H9 (cell line): ENCODE data around the gene DLX2. TPM values are rescaled to one million over a fixed set of nuclear protein-coding genes. Genes with fewer than 3 reads are reported as not detected.

ENCODE experiments used
- DNase-seq: peaks from one replicate; pipeline ENCODE4 v3.0.0-alpha.2; 2017
- H2AFZ ChIP-seq: one replicate; pipeline ENCODE4 v1.6.1; 2013; ENCODE audit warnings: mild to moderate bottlenecking, low read length, control low read depth, moderate library complexity
- H2AK5ac ChIP-seq: 2 replicates; pipeline ENCODE4 v1.6.1; 2013; ENCODE audit warnings: low read length, control low read depth, mixed read lengths; ENCODE audit not compliant: insufficient read length
- H2BK120ac ChIP-seq: one replicate; pipeline ENCODE4 v1.6.1; 2013; ENCODE audit warnings: low read depth, mild to moderate bottlenecking, low read length, control low read depth, inconsistent platforms; ENCODE audit not compliant: poor library complexity, severe bottlenecking
- H2BK12ac ChIP-seq: 2 replicates; pipeline ENCODE4 v1.6.1; 2013; ENCODE audit warnings: low read length, control low read depth, mixed read lengths, low read depth; ENCODE audit not compliant: insufficient read length
- H2BK15ac ChIP-seq: 2 replicates; pipeline ENCODE4 v1.6.1; 2013; ENCODE audit warnings: low read depth, low read length, control low read depth
- H2BK20ac ChIP-seq: one replicate; pipeline ENCODE4 v1.6.1; 2013; ENCODE audit warnings: low read depth, mild to moderate bottlenecking, low read length, control low read depth, inconsistent platforms; ENCODE audit not compliant: poor library complexity, severe bottlenecking
- H2BK5ac ChIP-seq: 2 replicates; pipeline ENCODE4 v1.6.1; 2013; ENCODE audit warnings: low read length, control low read depth, mixed read lengths; ENCODE audit not compliant: insufficient read length
- H3K14ac ChIP-seq: 2 replicates; pipeline ENCODE4 v1.6.1; 2013; ENCODE audit warnings: low read length, control low read depth; ENCODE audit not compliant: insufficient read depth
- H3K18ac ChIP-seq: 2 replicates; pipeline ENCODE4 v1.6.1; 2013; ENCODE audit warnings: low read depth, mild to moderate bottlenecking, mixed read lengths, low read length, control low read depth; ENCODE audit not compliant: insufficient read length
- H3K23ac ChIP-seq: 2 replicates; pipeline ENCODE4 v1.6.1; 2013; ENCODE audit warnings: low read length, control low read depth, mixed read lengths, low read depth; ENCODE audit not compliant: insufficient read length
- H3K23me2 ChIP-seq: 2 replicates; pipeline ENCODE4 v1.6.1; 2013; ENCODE audit warnings: low read depth, mild to moderate bottlenecking, mixed read lengths, low read length, control low read depth; ENCODE audit not compliant: insufficient read length, poor library complexity, severe bottlenecking
- H3K27ac ChIP-seq: 2 replicates; pipeline ENCODE4 v1.5.1; 2013; ENCODE audit warnings: low read length, control low read depth, mixed read lengths, low read depth; ENCODE audit not compliant: insufficient read length
- H3K27me3 ChIP-seq: 2 replicates; pipeline ENCODE4 v1.6.1; 2013; ENCODE audit warnings: low read length, control low read depth, inconsistent platforms; ENCODE audit not compliant: insufficient read depth
- H3K4ac ChIP-seq: 2 replicates; pipeline ENCODE4 v1.6.1; 2013; ENCODE audit warnings: low read depth, mild to moderate bottlenecking, control low read depth, inconsistent platforms, low read length, moderate library complexity
- H3K4me1 ChIP-seq: 2 replicates; pipeline ENCODE4 v1.6.1; 2013; ENCODE audit warnings: low read length, control low read depth, inconsistent platforms; ENCODE audit not compliant: insufficient read depth
- H3K4me2 ChIP-seq: 2 replicates; pipeline ENCODE4 v1.6.1; 2013; ENCODE audit warnings: low read length, control low read depth, mixed read lengths; ENCODE audit not compliant: insufficient read length, insufficient read depth
- H3K56ac ChIP-seq: 2 replicates; pipeline ENCODE4 v1.6.1; 2013; ENCODE audit warnings: low read depth, mild to moderate bottlenecking, mixed read lengths, low read length, control low read depth; ENCODE audit not compliant: insufficient read length
- H3K79me1 ChIP-seq: 2 replicates; pipeline ENCODE4 v1.6.1; 2013; ENCODE audit warnings: low read depth, mild to moderate bottlenecking, moderate library complexity, low read length, control low read depth, inconsistent platforms; ENCODE audit not compliant: insufficient read depth, poor library complexity, severe bottlenecking
- H3K79me2 ChIP-seq: 2 replicates; pipeline ENCODE4 v1.6.1; 2013; ENCODE audit warnings: low read length, control low read depth, inconsistent platforms; ENCODE audit not compliant: insufficient read depth
- H3K9ac ChIP-seq: 2 replicates; pipeline ENCODE4 v1.6.1; 2013; ENCODE audit warnings: low read length, control low read depth, mixed read lengths; ENCODE audit not compliant: insufficient read length; ENCODE audit errors: extremely low read depth
- H3K9me3 ChIP-seq: one replicate; pipeline ENCODE4 v1.6.1; 2013; ENCODE audit warnings: low read depth, low read length, inconsistent platforms; ENCODE audit not compliant: control insufficient read depth
- H3T11ph ChIP-seq: one replicate; pipeline ENCODE4 v1.6.1; 2013; ENCODE audit warnings: mild to moderate bottlenecking, low read length, control low read depth, inconsistent platforms
- H4K20me1 ChIP-seq: one replicate; pipeline ENCODE4 v1.6.1; 2013; ENCODE audit not compliant: control insufficient read depth, insufficient read length, insufficient read depth
- H4K5ac ChIP-seq: 2 replicates; pipeline ENCODE4 v1.6.1; 2013; ENCODE audit warnings: low read depth, mild to moderate bottlenecking, mixed read lengths, low read length, control low read depth; ENCODE audit not compliant: insufficient read length
- H4K8ac ChIP-seq: replicated peaks from 2 replicates; pipeline ENCODE4 v1.6.1; 2013; ENCODE audit warnings: low read length, control low read depth, mixed read lengths, low read depth; ENCODE audit not compliant: insufficient read length
- H4K91ac ChIP-seq: 2 replicates; pipeline ENCODE4 v1.6.1; 2013; ENCODE audit warnings: low read depth, mild to moderate bottlenecking, moderate library complexity, mixed read lengths, low read length, control low read depth; ENCODE audit not compliant: insufficient read length
- H3K27ac Mint-ChIP-seq, 3 experiments: 2 replicates in 2 of 3; 3 replicates in 1 of 3; pipeline ENCODE4 v1.8.0; 2020 to 2021; ENCODE audit warnings: mixed read lengths in 3 of 3, mild to moderate bottlenecking in 1 of 3, moderate library complexity in 1 of 3
- H3K27me3 Mint-ChIP-seq: 2 replicates; pipeline ENCODE4 v1.8.0; 2021; ENCODE audit warnings: low read depth, mild to moderate bottlenecking, moderate library complexity, mixed read lengths
- H3K36me3 Mint-ChIP-seq, 3 experiments: 2 replicates in 2 of 3; 3 replicates in 1 of 3; pipeline ENCODE4 v1.8.0; 2020 to 2021; ENCODE audit warnings: low read depth in 3 of 3, mixed read lengths in 3 of 3; ENCODE audit not compliant: insufficient read depth in 1 of 3
- H3K4me1 Mint-ChIP-seq, 2 experiments: 2 replicates each; pipeline ENCODE4 v1.8.0; 2020; ENCODE audit warnings: mixed read lengths in 2 of 2
- H3K4me3 Mint-ChIP-seq, 2 experiments: 2 replicates in 1 of 2; 3 replicates in 1 of 2; pipeline ENCODE4 v1.8.0; 2020 to 2021; ENCODE audit warnings: mild to moderate bottlenecking in 2 of 2, mixed read lengths in 2 of 2, moderate library complexity in 1 of 2
- H3K9me3 Mint-ChIP-seq, 2 experiments: 2 replicates in 1 of 2; 3 replicates in 1 of 2; pipeline ENCODE4 v1.8.0; 2020; ENCODE audit warnings: mild to moderate bottlenecking in 2 of 2, mixed read lengths in 2 of 2, moderate library complexity in 1 of 2
- CTCF ChIP-seq: fragments of 200-600 bp; sonication (generic); conservative IDR thresholded peaks from 3 replicates; pipeline ENCODE4 v1.8.0; 2021; ENCODE audit warnings: antibody characterized with exemption, mild to moderate bottlenecking
- WGBS: extraction: QIAGEN DNeasy Blood & Tissue Kit; methylation state at CpG from one replicate; pipeline ENCODE4 v1.1.7; 2013; ENCODE audit warnings: missing lambda C conversion rate, low lambda C conversion rate, mixed read lengths; ENCODE audit not compliant: insufficient read length; ENCODE audit errors: extremely low coverage; 5-methylcytosine and 5-hydroxymethylcytosine counted together
- total RNA-seq: library from RNA; stranded (reverse); gene quantifications from 2 replicates; pipeline ENCODE4 v1.2.1, GENCODE V29; 2021

Gene DLX2
- total RNA-seq, 1 experiment from 2014 or later: not detected

- Mint-ChIP-seq H3K4me1 (no peaks in the 10 kb centered on the region), H3K27me3 (peaks cover 21% of the 10 kb centered on the region), H3K4me3 (no peak overlapping the region), H3K36me3 (peaks cover 0 to 4% (median 0%) of the 10 kb centered on the region in 3 experiments; a peak in 2 of 7 replicates), H3K9me3 (no peaks in the 10 kb centered on the region), H3K27ac (no peak overlapping the region)
- H2BK20ac ChIP-seq: no peak overlapping the region
- H4K91ac ChIP-seq: no peak overlapping the region
- H3K14ac ChIP-seq: no peak overlapping the region
- H4K5ac ChIP-seq: no peak overlapping the region
- no peak overlapping the region for H3K56ac ChIP-seq
- no peaks in the 10 kb centered on the region for H3K79me2 ChIP-seq
- H3K9ac ChIP-seq: no peak overlapping the region
- no peak overlapping the region for H2BK120ac ChIP-seq
- H3K23ac ChIP-seq: no peak overlapping the region
- H3K27ac ChIP-seq: no peak overlapping the region
- no peak for DNase-seq
- no peak overlapping the region for H4K8ac ChIP-seq
- H2AK5ac ChIP-seq: no peak overlapping the region
- H3K9me3 ChIP-seq: no peaks in the 10 kb centered on the region
- no peak overlapping the region for H2BK12ac ChIP-seq
- no peak overlapping the region for H3K4me2 ChIP-seq
- H3K4me1 ChIP-seq: peaks cover 2% of the 10 kb centered on the region; the same call in 1 of the 2 replicates
- no peaks in the 10 kb centered on the region for H4K20me1 ChIP-seq
- no peak overlapping the region for H3K18ac ChIP-seq
- no peak for TF ChIP-seq CTCF
- H2AFZ ChIP-seq: no peak overlapping the region
- H3K4ac ChIP-seq: no peak overlapping the region
- H3K79me1 ChIP-seq: no peaks in the 10 kb centered on the region
- no peak overlapping the region for H2BK5ac ChIP-seq
- H2BK15ac ChIP-seq: no peak overlapping the region
- WGBS: no CpG with 5 or more reads among the region's 3 CpGs
- H3T11ph ChIP-seq: no peak overlapping the region
- no peaks in the 10 kb centered on the region for H3K23me2 ChIP-seq
- H3K27me3 ChIP-seq: no peaks in the 10 kb centered on the region
These were observed 30.4 kb downstream of the DLX2 start for GRCh38 chr2:172072303-172072702.
